ENCODE results near the gene RAB33B. TPM values are rescaled to one million over a fixed set of nuclear protein-coding genes. Genes with fewer than 3 reads are reported as not detected.

RAB33B gene
- total and polyA plus RNA-seq, 9 of the 15 experiments (the other 6 are each of a cell fraction or from before 2014, with no cell fraction given), result 1.7 to 3.7 (median 3.0) TPM

DNA sequence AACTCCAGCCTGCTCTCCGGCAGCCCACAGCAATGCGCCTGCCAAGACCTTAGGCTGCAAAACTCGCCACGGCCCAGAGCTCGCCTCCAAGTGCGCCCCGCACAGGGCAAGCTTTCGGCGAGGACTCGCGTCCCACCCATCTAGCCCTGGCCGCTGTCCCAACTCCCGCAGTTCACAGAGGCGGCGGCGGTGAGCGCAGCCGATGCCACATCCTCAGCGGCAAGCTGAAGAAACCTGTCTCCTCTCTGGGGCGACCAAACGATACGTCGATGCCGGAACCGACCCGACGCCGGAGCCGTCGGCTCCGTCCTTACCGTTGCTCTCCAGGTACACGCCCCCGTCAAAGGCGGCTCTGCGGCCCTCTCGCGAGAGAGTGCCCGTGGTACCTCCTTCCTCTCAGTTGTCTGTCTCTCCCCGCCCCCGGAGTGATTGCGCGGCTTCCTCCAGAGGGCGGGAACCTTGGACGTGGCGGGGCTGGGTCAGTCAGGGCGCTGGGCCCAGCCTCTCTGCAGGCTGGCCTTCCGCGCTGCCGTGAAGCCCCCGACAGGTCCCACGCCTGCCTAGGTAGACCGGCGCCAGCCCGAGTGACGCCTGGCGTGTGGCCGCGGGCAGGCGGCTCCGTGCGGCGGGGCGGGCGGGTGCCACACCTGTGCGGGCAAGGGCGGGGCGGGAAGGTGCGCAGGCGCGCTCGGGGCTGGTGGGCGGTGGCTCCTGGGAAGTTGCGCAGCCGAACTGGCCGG lies 380 bp upstream of the RAB33B start (continued):
- TF ChIP-seq ZNF609 (CRISPR knock-in tag; IDR thresholded peaks at IDR 0.05; ENCODE audit: borderline replicate concordance) (no peak; the same call in 1 of the 2 replicates), SETDB1 (IDR thresholded peaks at IDR 0.05; ENCODE audit: low read length) (peak; percentile 25), MEF2D (tag; conservative IDR thresholded peaks at IDR 0.05; ENCODE audit: low read depth) (0 out of 2 replicates have a peak, but pooled peaks have one; percentile 12), SMAD1 (IDR thresholded peaks at IDR 0.05; ENCODE audit: low read depth, low read length, partially characterized antibody) (peak; percentile 26), HNRNPK (IDR thresholded peaks at IDR 0.05; ENCODE audit: low read depth, low read length, poor library complexity, severe bottlenecking) (no peak), SAFB (IDR thresholded peaks at IDR 0.05; ENCODE audit: borderline replicate concordance, low read depth, low read length) (no peak), E2F8 (IDR thresholded peaks at IDR 0.05; ENCODE audit: low read depth, partially characterized antibody) (no peak), CHD4 (IDR thresholded peaks at IDR 0.05; ENCODE audit: insufficient read depth, insufficient replicate concordance, low read depth, low read length, poor library complexity, severe bottlenecking) (no peak), BDP1 (IDR thresholded peaks at IDR 0.05; ENCODE audit: insufficient read depth, insufficient read length) (no peak), ARID1B (IDR thresholded peaks at IDR 0.05) (peak; percentile 39; the same call in 1 of the 2 replicates), SREBF2 (CRISPR knock-in tag; IDR thresholded peaks at IDR 0.05) (0 out of 2 replicates have a peak, but pooled peaks have one; percentile 62), HDGF (IDR thresholded peaks at IDR 0.05) (no peak), POU5F1 (IDR thresholded peaks at IDR 0.05; ENCODE audit: borderline replicate concordance, low read depth, low read length, partially characterized antibody) (no peak)
- TF ChIP-seq, protein P1, sequence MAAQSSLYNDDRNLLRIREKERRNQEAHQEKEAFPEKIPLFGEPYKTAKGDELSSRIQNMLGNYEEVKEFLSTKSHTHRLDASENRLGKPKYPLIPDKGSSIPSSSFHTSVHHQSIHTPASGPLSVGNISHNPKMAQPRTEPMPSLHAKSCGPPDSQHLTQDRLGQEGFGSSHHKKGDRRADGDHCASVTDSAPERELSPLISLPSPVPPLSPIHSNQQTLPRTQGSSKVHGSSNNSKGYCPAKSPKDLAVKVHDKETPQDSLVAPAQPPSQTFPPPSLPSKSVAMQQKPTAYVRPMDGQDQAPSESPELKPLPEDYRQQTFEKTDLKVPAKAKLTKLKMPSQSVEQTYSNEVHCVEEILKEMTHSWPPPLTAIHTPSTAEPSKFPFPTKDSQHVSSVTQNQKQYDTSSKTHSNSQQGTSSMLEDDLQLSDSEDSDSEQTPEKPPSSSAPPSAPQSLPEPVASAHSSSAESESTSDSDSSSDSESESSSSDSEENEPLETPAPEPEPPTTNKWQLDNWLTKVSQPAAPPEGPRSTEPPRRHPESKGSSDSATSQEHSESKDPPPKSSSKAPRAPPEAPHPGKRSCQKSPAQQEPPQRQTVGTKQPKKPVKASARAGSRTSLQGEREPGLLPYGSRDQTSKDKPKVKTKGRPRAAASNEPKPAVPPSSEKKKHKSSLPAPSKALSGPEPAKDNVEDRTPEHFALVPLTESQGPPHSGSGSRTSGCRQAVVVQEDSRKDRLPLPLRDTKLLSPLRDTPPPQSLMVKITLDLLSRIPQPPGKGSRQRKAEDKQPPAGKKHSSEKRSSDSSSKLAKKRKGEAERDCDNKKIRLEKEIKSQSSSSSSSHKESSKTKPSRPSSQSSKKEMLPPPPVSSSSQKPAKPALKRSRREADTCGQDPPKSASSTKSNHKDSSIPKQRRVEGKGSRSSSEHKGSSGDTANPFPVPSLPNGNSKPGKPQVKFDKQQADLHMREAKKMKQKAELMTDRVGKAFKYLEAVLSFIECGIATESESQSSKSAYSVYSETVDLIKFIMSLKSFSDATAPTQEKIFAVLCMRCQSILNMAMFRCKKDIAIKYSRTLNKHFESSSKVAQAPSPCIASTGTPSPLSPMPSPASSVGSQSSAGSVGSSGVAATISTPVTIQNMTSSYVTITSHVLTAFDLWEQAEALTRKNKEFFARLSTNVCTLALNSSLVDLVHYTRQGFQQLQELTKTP (IDR thresholded peaks at IDR 0.05; ENCODE audit: low read depth in 1 of 2, partially characterized antibody in 2 of 2), result no peak

All from K562 (cell line).